OCI-LY7 (cell line): Measurements from ENCODE around the gene FUBP3. TPM values are rescaled to one million over a fixed set of nuclear protein-coding genes. Genes with fewer than 3 reads are reported as not detected.

Experiments used
- BruUV-seq: library from RNA; stranded (reverse); fragments of 400-500 nt; replicated peaks from 2 replicates; lab custom pipeline; 2021; lab: Mats Ljungman, UMichigan
- CTCF ChIA-PET: fragments of 300-600 bp; sonication (Branson Sonifier 250); formaldehyde crosslinking; loops from one replicate; lab custom pipeline; 2022; ENCODE audit warnings: antibody characterized with exemption; ENCODE audit not compliant: unreplicated experiment; lab: Charles Lee
- POLR2A ChIA-PET: fragments of 300-600 bp; sonication (Branson Sonifier 250); formaldehyde crosslinking; loops from one replicate; lab custom pipeline; 2022; ENCODE audit warnings: antibody characterized with exemption; lab: Charles Lee
- DNase-seq: peaks from one replicate; pipeline ENCODE4 v3.0.0-alpha.2; 2015; ENCODE audit warnings: low spot score
- H2AFZ ChIP-seq: fragments of 200-600 bp; sonication (generic), shearing (Covaris generic); 2 replicates; pipeline ENCODE4 v1.6.1; 2014; ENCODE audit warnings: mild to moderate bottlenecking, antibody characterized with exemption, low read length, moderate library complexity
- H3K27ac ChIP-seq: fragments of 200-600 bp; sonication (generic); 2 replicates; pipeline ENCODE4 v1.5.1; 2014; ENCODE audit warnings: mixed run types, low read depth, mild to moderate bottlenecking, moderate library complexity, low read length, inconsistent platforms; ENCODE audit not compliant: poor library complexity, severe bottlenecking
- H3K36me3 ChIP-seq: fragments of 200-600 bp; sonication (generic); 2 replicates; pipeline ENCODE4 v1.6.1; 2014; ENCODE audit warnings: mild to moderate bottlenecking, antibody characterized with exemption, low read length, moderate library complexity, mixed read lengths; ENCODE audit not compliant: insufficient read depth
- H3K4me1 ChIP-seq: fragments of 200-600 bp; sonication (generic); 2 replicates; pipeline ENCODE4 v1.5.1; 2014; ENCODE audit warnings: mild to moderate bottlenecking, low read length; ENCODE audit not compliant: insufficient read depth, poor library complexity, severe bottlenecking
- H3K4me2 ChIP-seq: fragments of 200-600 bp; sonication (generic); 2 replicates; pipeline ENCODE4 v1.6.1; 2014; ENCODE audit warnings: mild to moderate bottlenecking, low read length
- H3K4me3 ChIP-seq: fragments of 200-600 bp; sonication (generic); 2 replicates; pipeline ENCODE4 v1.5.1; 2014; ENCODE audit warnings: mild to moderate bottlenecking, low read depth, low read length; ENCODE audit not compliant: poor library complexity, severe bottlenecking
- H3K79me2 ChIP-seq: fragments of 200-600 bp; sonication (generic); 2 replicates; pipeline ENCODE4 v1.6.1; 2016; ENCODE audit warnings: low read depth, mild to moderate bottlenecking, low read length, moderate library complexity, mixed read lengths; ENCODE audit not compliant: insufficient read depth
- H3K9me2 ChIP-seq: fragments of 200-600 bp; sonication (generic); 2 replicates; pipeline ENCODE4 v1.6.1; 2016; ENCODE audit warnings: mild to moderate bottlenecking, low read length, mixed read lengths; ENCODE audit not compliant: insufficient read depth
- H3K9me3 ChIP-seq: fragments of 200-600 bp; sonication (generic); 2 replicates; pipeline ENCODE4 v1.6.1; 2014; ENCODE audit warnings: mild to moderate bottlenecking, mixed run types, low read length, mixed read lengths
- H4K20me1 ChIP-seq: fragments of 200-600 bp; sonication (generic); 2 replicates; pipeline ENCODE4 v1.6.1; 2014; ENCODE audit warnings: mild to moderate bottlenecking, antibody characterized with exemption, low read length, moderate library complexity, mixed read lengths; ENCODE audit not compliant: insufficient read depth
- EZH2phosphoT487 ChIP-seq: fragments of 200-600 bp; sonication (generic); IDR thresholded peaks from 2 replicates; pipeline ENCODE4 v1.6.1; 2018; ENCODE audit warnings: low read depth, borderline replicate concordance, mild to moderate bottlenecking, mixed run types, antibody characterized with exemption, low read length, moderate library complexity, mixed read lengths
- intact Hi-C: fragments of 100-400 bp; cut with micrococcal nuclease; formaldehyde crosslinking; loops from one replicate; pipeline ENCODE4 v1.10.0; 2022; ENCODE audit not compliant: unreplicated experiment
- total RNA-seq, 2 experiments: library from RNA; depleted of rRNA in 1 of 2; stranded (reverse); fragments of >200 nt in 1 of 2; shearing (Covaris generic) in 1 of 2; gene quantifications; 2 replicates each; pipeline ENCODE4 v1.2.3, GENCODE V29; 2014 to 2022
- TF ChIP-seq, protein P1 (sequence below): fragments of 200-600 bp; sonication (generic); conservative IDR thresholded peaks from 2 replicates; pipeline ENCODE4 v1.5.1; 2014; ENCODE audit warnings: mild to moderate bottlenecking, antibody characterized with exemption, low read length, moderate library complexity, mixed read lengths

FUBP3 gene
- total RNA-seq, 2 experiments from 2014 or later, result 62.3 to 78.3 TPM

DNA sequence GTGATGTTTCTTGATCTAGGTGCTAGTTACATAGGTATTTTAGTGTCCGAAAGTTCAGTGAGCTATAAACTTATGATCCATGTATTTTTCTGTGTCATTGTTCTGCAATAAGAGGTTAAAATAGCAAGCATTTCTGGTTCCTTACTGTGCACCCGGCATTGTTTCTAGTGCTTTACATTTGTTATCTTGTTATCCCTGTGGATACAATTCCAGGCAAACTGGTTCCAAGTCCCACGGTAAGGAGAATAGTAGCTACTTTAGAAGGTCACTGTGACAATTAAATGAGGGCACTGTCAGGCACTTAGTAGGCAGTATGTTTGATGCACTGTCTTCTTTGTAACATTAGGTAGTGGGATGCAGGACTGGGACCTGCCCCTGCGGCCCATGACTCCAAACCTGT is 9.0 kb downstream of the FUBP3 start:
- H3K9me3 ChIP-seq, result no peaks in the 10 kb centered on the region
- peaks cover 37% of the 10 kb centered on the region for H3K36me3 ChIP-seq
- peaks cover 3% of the 10 kb centered on the region; the same call in 1 of the 2 replicates for H4K20me1 ChIP-seq
- CTCF ChIA-PET, result no interaction called here
- H3K4me1 ChIP-seq, result no peaks in the 10 kb centered on the region
- H2AFZ ChIP-seq, result no peak overlapping the region
- TF ChIP-seq, protein P1, sequence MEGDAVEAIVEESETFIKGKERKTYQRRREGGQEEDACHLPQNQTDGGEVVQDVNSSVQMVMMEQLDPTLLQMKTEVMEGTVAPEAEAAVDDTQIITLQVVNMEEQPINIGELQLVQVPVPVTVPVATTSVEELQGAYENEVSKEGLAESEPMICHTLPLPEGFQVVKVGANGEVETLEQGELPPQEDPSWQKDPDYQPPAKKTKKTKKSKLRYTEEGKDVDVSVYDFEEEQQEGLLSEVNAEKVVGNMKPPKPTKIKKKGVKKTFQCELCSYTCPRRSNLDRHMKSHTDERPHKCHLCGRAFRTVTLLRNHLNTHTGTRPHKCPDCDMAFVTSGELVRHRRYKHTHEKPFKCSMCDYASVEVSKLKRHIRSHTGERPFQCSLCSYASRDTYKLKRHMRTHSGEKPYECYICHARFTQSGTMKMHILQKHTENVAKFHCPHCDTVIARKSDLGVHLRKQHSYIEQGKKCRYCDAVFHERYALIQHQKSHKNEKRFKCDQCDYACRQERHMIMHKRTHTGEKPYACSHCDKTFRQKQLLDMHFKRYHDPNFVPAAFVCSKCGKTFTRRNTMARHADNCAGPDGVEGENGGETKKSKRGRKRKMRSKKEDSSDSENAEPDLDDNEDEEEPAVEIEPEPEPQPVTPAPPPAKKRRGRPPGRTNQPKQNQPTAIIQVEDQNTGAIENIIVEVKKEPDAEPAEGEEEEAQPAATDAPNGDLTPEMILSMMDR, result no peak
- TF ChIP-seq EZH2phosphoT487, result no peak
- POLR2A ChIA-PET, result no interaction called here
- no TSS peak for BruUV-seq
- H3K4me3 ChIP-seq, result no peak overlapping the region
- no peaks in the 10 kb centered on the region for H3K9me2 ChIP-seq
- no peak overlapping the region for H3K27ac ChIP-seq
- peaks cover 35% of the 10 kb centered on the region for H3K79me2 ChIP-seq
- DNase-seq, result no peak
- intact Hi-C loops, result no loop called here
- H3K4me2 ChIP-seq, result no peak overlapping the region

DNA sequence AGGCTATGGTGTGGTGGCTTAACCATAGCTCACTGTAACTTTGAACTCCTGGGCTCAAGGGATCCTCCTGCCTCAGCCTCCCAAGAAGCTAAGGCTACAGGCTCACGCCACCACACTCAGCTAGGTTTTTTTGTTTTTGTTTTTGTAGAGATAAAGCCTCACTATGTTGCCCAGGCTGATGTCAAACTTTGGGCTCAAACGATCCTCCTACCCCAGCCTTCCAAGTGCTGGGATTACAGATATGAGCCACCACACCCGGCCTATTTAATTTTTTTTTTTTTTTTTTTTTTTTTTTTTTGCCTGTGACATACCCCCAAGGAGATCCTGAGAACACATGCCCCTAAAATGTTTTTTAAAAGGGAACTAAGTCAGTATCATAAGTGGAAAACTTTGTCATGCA is 10.4 kb downstream of the FUBP3 start:
- Histone ChIP-seq H3K4me2 (no peak overlapping the region), H3K79me2 (peaks cover 32% of the 10 kb centered on the region), H3K36me3 (peaks cover 42% of the 10 kb centered on the region), H3K4me1 (no peaks in the 10 kb centered on the region), H3K4me3 (no peak overlapping the region), H4K20me1 (peaks cover 3% of the 10 kb centered on the region; the same call in 1 of the 2 replicates), H2AFZ (no peak overlapping the region), H3K27ac (no peak overlapping the region), H3K9me2 (no peaks in the 10 kb centered on the region), H3K9me3 (no peaks in the 10 kb centered on the region)
- POLR2A ChIA-PET, result interaction anchor here (0.7 kb wide), 1 partner anchor 47 kb away, joined by 4 read pairs; no protein-coding TSS in a partner anchor
- intact Hi-C loops, result no loop called here
- TF ChIP-seq EZH2phosphoT487, result no peak
- TF ChIP-seq, protein P1, result no peak
- DNase-seq, result no peak
- CTCF ChIA-PET, result no interaction called here
- BruUV-seq, result no TSS peak

DNA sequence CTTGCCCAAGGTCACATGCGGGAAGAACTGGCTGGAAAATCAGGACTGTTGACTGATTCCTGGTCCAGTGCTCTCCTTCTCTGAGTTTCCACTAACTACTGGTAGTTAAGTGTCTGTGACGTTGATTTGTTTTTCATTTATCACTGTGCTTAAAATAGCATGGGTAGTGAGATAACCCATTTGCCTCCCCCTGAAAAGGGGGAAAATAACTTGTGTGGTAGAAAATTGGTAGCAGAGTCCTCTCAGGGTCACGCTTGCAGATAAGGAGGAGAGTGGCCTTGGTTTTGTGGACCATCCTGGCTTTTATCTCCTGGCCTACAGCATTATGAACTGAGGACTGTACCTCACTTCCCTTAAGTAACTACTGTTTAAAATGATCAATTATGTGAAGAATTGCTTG is 10.9 kb downstream of the FUBP3 start:
- peaks cover 44% of the 10 kb centered on the region for H3K36me3 ChIP-seq
- H3K9me3 ChIP-seq, result no peaks in the 10 kb centered on the region
- POLR2A ChIA-PET, result no interaction called here
- intact Hi-C loops, result no loop called here
- no peak overlapping the region for H3K4me3 ChIP-seq
- no peaks in the 10 kb centered on the region for H3K9me2 ChIP-seq
- TF ChIP-seq, protein P1, result no peak
- TF ChIP-seq EZH2phosphoT487, result no peak
- H3K79me2 ChIP-seq, result peaks cover 32% of the 10 kb centered on the region
- CTCF ChIA-PET, result no interaction called here
- DNase-seq, result no peak
- H2AFZ ChIP-seq, result no peak overlapping the region
- peaks cover 3% of the 10 kb centered on the region; the same call in 1 of the 2 replicates for H4K20me1 ChIP-seq
- no TSS peak for BruUV-seq
- no peak overlapping the region for H3K4me2 ChIP-seq
- H3K27ac ChIP-seq, result no peak overlapping the region
- no peaks in the 10 kb centered on the region for H3K4me1 ChIP-seq
